Activated CD4-positive, alpha-beta memory T cell treated with anti-CD3 and anti-CD28 coated beads for 36 hours (primary cell): ENCODE measurements around the gene ACCS. TPM values are rescaled to one million over a fixed set of nuclear protein-coding genes. Genes with fewer than 3 reads are reported as not detected.

ENCODE experiments used
- CTCF ChIA-PET: fragments of 350-600 bp; sonication (Branson Sonifier 250); formaldehyde crosslinking; loops from one replicate; lab custom pipeline; 2021; ENCODE audit warnings: antibody characterized with exemption, inconsistent platforms; lab: Charles Lee
- POLR2A ChIA-PET: fragments of 350-600 bp; sonication (Branson Sonifier 250); formaldehyde crosslinking; loops from one replicate; lab custom pipeline; 2021; ENCODE audit warnings: antibody characterized with exemption; lab: Charles Lee
- DNase-seq: peaks from one replicate; pipeline ENCODE4 v3.0.0-alpha.2; 2020
- H3K27ac Mint-ChIP-seq: one replicate; pipeline ENCODE4 v1.8.0; 2021; ENCODE audit warnings: mixed read lengths
- H3K27me3 Mint-ChIP-seq: one replicate; pipeline ENCODE4 v1.8.0; 2021; ENCODE audit warnings: mixed read lengths
- H3K36me3 Mint-ChIP-seq: one replicate; pipeline ENCODE4 v1.8.0; 2021; ENCODE audit warnings: mixed read lengths
- H3K4me1 Mint-ChIP-seq: one replicate; pipeline ENCODE4 v1.8.0; 2021; ENCODE audit warnings: low read depth, mixed read lengths
- H3K4me3 Mint-ChIP-seq: one replicate; pipeline ENCODE4 v1.8.0; 2021; ENCODE audit warnings: mild to moderate bottlenecking, mixed read lengths
- H3K9me3 Mint-ChIP-seq: one replicate; pipeline ENCODE4 v1.8.0; 2021; ENCODE audit warnings: mixed read lengths
- intact Hi-C: fragments of 100-400 bp; cut with micrococcal nuclease; formaldehyde crosslinking; loops from one replicate; pipeline ENCODE4 v1.15.1; 2023
- total RNA-seq, 2 experiments: library from RNA; stranded (reverse); gene quantifications; one replicate each; pipeline ENCODE4 v1.2.3, GENCODE V29; 2021

The ACCS gene
- total RNA-seq, 2 experiments from 2014 or later: 13.7 to 17.5 TPM

DNA sequence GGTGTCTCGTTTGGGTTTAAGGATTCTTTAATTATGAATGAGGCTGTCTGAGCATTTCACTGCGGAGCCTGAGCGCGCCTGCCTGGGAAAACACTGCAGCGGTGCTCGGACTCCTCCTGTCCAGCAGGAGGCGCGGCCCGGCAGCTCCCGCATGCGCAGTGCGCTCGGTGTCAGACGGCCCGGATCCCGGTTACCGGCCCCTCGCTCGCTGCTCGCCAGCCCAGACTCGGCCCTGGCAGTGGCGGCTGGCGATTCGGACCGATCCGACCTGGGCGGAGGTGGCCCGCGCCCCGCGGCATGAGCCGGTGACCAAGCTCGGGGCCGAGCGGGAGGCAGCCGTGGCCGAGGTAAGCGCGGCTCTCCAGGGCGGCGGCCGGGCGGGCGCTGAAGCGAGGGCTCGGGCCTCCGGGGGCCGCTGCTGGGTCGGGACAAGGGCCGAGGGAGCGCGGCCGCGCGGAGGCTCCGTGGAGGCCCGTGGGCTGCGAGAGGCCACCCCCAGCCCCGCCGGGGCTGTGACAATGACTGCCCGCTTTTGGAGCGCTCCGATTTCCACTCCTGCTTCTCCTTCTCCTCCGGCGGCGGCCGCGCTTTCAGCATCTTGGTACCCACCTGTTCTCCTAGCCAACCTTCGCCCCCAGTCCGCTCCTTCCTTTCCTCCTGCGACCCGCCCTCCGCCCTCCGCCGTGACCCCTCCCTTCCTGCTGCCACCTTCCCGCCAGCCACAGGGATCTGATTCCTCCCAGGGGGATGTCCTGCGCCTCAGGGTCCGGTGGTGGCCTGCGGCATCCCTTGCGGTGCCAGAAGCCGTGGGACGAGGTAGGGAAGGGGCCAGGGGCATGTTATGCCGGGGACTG lies 29.7 kb downstream of the ACCS start, which contains the start of gene EXT2:
Gene EXT2 (plus strand): TSS at position 173 of the 854 bp plus-strand sequence. CDS start 12,035 bp downstream, outside the sequence.
- Mint-ChIP-seq H3K27me3 (no peaks in the 10 kb centered on the region), H3K4me3 (peak within 1 kb of the TSS; percentile 83), H3K36me3 (no peaks in the 10 kb centered on the region), H3K27ac (no peak within 1 kb of the TSS), H3K9me3 (no peaks in the 10 kb centered on the region), H3K4me1 (peaks cover 26% of the 10 kb centered on the region)
- CTCF ChIA-PET: interaction anchor here (0.6 to 5.4 kb wide), 25 partner anchors 9 to 464 kb away, joined by 3 to 101 read pairs (median 7); partner anchors contain the start of genes ACCS and C11orf96
- POLR2A ChIA-PET: interaction anchor here (0.7 to 2.4 kb wide), 2 partner anchors 9 to 29 kb away, joined by 3 to 9 read pairs; partner anchors contain the start of gene ACCS
- peak; percentile 90 for DNase-seq
- intact Hi-C loops: no loop called here

DNA sequence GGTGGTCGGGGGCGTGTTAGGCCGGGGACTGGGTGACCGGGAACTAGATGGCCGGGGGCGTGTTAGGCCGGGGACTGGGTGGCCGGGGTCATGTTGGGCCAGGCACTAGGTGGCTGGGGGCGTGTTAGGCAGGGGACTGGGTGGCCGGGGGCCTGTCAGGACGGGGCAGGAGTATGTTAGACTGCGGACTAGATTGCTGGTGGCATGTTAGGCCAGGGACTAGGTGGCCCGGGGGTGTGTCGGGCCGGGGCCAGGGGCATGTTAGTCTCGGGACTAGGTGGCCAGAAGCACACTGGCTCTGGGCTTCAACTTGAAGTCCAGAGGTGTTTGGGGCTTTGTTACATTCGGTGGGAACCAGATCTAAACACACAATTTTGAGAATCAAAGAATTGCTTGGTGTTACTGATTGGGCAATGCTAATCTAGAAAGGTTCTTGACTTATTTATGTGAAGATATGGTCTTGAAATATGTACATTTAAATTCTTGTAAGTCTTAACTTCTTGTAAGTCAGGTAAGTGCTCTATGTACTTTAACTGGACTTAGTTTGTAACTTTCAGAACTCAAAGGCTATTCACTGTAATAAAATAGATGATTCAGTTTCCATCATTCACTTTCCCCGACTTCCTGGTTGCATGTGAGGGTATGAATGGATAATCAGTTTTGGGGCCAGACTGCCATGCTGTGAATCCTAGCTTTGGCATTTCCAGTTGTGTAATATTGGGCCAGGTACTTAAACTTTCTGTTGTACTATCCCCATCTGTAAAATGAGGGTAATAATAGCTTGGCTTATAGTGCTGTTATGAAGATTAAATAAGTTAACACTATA lies 30.5 kb downstream of the ACCS start:
- CTCF ChIA-PET: interaction anchor here (0.9 to 1.0 kb wide), 2 partner anchors 9 to 13 kb away, joined by 3 read pairs; no protein-coding TSS in a partner anchor

DNA sequence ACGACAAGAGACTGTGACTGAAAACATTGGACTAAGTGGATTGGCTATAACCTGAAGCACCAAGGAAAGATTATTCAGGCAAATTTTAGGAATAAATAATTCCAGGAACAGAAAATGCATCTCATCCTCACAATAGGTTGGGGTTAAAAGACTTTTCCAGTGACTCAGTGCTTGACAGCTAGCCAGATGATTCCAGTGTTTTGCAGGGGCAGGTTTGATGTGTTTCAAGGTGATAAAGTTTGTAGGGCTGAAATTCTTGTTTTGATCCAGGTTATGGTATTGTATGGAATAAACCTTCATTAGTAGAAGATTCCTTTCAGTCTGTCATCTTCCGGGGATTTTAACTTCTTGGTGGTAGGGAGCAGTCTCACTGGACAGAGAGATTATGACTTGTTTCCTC lies 31.8 kb downstream of the ACCS start:
- Mint-ChIP-seq H3K27ac (no peak overlapping the region), H3K4me3 (no peak overlapping the region), H3K4me1 (peaks cover 33% of the 10 kb centered on the region), H3K27me3 (no peaks in the 10 kb centered on the region), H3K36me3 (no peaks in the 10 kb centered on the region), H3K9me3 (no peaks in the 10 kb centered on the region)
- POLR2A ChIA-PET: no interaction called here
- CTCF ChIA-PET: no interaction called here
- intact Hi-C loops: no loop called here
- DNase-seq: no peak

More for the DNA sequence above, 30.5 kb downstream of the ACCS start:
- Mint-ChIP-seq H3K36me3 (no peaks in the 10 kb centered on the region), H3K27me3 (no peaks in the 10 kb centered on the region), H3K9me3 (no peaks in the 10 kb centered on the region), H3K4me3 (peak overlapping the region; percentile 83), H3K4me1 (peaks cover 28% of the 10 kb centered on the region), H3K27ac (no peak overlapping the region)
- intact Hi-C loops: no loop called here
- POLR2A ChIA-PET: no interaction called here
- DNase-seq: no peak

DNA sequence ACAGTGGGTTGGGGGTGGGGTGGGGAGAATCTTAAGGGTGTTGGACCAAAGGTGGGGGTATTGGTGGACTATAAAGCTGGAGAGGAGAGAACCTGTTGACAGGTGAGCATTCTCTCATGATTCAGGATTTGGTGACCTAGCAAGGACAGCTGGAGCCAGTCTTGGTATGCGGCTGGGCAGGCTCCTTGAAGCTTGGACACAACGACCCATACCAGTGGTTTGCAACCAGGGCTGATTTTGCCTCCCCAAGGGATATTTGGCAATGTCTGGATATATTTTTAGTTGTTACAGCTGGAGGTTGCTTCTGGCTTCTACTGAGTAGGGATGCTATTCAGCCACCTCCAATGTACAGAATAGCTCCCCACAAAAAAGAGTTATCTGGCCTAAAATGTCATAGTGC lies 35.0 kb downstream of the ACCS start:
- intact Hi-C loops: no loop called here
- Mint-ChIP-seq H3K27ac (no peak overlapping the region), H3K9me3 (no peaks in the 10 kb centered on the region), H3K36me3 (peaks cover 1% of the 10 kb centered on the region), H3K27me3 (no peaks in the 10 kb centered on the region), H3K4me1 (peaks cover 30% of the 10 kb centered on the region), H3K4me3 (no peak overlapping the region)
- DNase-seq: no peak
- ChIA-PET POLR2A (no interaction called here), CTCF (interaction anchor here (0.6 to 1.5 kb wide), 4 partner anchors 10 to 437 kb away, joined by 3 read pairs; partner anchors contain the start of gene C11orf96)

DNA sequence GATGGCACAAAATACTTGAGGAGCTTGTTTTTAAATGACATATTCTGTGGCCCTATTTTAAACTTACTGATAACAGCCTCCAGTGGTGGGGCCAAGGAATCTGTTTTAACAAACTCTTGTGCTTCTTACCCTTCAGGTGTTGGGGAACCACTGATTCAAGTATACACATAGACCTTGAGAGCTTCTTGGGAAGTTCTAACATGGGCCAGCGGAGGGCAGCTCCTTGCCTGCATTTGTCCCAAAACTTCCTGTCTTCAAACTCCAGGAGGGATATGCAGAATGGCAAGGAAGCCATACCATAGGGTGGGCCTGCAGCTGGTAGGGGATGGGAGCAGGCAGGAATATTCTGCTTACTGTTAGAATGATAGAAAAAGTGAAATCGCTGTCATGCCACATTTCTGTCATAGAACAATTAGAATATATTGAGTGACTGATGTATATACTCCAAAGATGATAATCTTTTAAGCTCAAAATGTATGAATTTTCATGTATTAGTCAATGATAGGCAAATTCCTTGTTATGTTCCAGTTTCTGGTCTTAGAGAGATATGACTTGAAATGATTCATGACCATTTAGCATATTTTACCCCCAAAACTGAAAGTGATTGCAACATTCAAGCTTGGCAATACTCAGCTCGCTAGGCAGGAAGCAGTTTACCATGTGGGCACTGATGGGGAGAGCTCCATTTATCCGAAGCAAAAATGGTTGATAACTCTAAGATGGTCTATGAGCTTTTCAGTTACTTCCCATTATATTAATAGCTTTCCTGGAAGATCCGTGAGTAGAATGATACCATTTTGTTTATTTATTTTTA lies 38.6 kb downstream of the ACCS start:
- no peak overlapping the region for H3K4me3 Mint-ChIP-seq
- no peak for DNase-seq
- H3K4me1 Mint-ChIP-seq: peaks cover 15% of the 10 kb centered on the region
- H3K9me3 Mint-ChIP-seq: no peaks in the 10 kb centered on the region
- H3K36me3 Mint-ChIP-seq: peaks cover 10% of the 10 kb centered on the region
- no peaks in the 10 kb centered on the region for H3K27me3 Mint-ChIP-seq
- ChIA-PET POLR2A (interaction anchor here (1.3 to 2.0 kb wide), 2 partner anchors 10 to 88 kb away, joined by 4 to 9 read pairs; partner anchors contain the start of gene EXT2), CTCF (interaction anchor here (1.2 to 6.3 kb wide), 7 partner anchors 8 to 512 kb away, joined by 3 to 101 read pairs (median 4); partner anchors contain the start of gene EXT2)
- intact Hi-C loops: no loop called here
- peak overlapping the region; percentile 7 for H3K27ac Mint-ChIP-seq

DNA sequence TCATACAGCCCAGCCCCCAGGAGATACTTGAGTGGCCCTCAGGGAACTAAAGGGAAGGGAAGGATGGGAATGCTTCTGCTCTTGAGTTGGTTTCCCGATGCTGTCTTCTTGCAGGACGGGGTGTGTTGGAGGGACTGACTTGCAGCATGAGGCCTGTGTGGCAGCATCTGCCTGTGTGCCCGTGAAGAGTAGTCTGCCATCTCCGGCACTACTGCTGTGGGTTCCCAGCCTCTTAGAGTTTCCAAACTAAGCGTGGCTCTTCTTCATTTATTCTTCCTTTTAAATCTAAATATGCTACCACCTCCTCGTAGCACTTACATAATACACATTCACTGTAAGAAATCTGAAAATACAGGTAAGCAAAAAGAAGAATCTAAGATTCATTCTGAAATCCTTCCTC lies 42.2 kb downstream of the ACCS start:
- DNase-seq: no peak
- intact Hi-C loops: no loop called here
- peaks cover 14% of the 10 kb centered on the region for H3K4me1 Mint-ChIP-seq
- H3K9me3 Mint-ChIP-seq: no peaks in the 10 kb centered on the region
- H3K36me3 Mint-ChIP-seq: peaks cover 16% of the 10 kb centered on the region
- ChIA-PET POLR2A (no interaction called here), CTCF (interaction anchor here (2.6 kb wide), 1 partner anchor 13 kb away, joined by 11 read pairs; the partner anchor contains the start of gene EXT2)
- no peaks in the 10 kb centered on the region for H3K27me3 Mint-ChIP-seq
- H3K27ac Mint-ChIP-seq: no peak overlapping the region
- H3K4me3 Mint-ChIP-seq: no peak overlapping the region

DNA sequence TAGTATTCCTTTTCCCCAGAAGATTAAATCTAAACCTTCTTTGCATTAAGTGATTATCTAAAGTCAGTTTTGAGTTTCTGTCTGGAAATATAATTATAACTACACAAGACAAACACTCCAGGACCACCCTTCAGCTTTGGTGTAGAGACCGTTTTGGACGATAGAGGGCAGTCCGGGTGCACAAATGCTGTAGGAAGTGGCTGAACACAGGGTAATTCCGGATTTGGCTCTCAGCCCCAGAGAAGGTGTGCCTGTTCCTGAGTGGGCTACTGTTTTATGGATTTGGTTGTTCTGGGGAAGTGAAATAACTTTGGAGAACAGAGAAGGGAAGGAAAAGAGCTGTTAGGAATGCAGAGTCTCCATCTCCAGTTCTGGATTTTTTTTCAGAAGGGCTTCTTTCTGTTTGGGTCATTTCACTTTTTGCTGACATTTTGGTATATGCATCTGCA lies 44.2 kb downstream of the ACCS start:
- Mint-ChIP-seq H3K4me1 (peaks cover 8% of the 10 kb centered on the region), H3K36me3 (peaks cover 23% of the 10 kb centered on the region), H3K9me3 (no peaks in the 10 kb centered on the region), H3K4me3 (no peak overlapping the region), H3K27ac (no peak overlapping the region), H3K27me3 (no peaks in the 10 kb centered on the region)
- peak; percentile 70 for DNase-seq
- CTCF ChIA-PET: interaction anchor here (0.5 to 2.6 kb wide), 13 partner anchors 10 to 424 kb away, joined by 3 to 11 read pairs (median 3); partner anchors contain the start of gene EXT2
- POLR2A ChIA-PET: no interaction called here
- intact Hi-C loops: loop anchor here (5.0 kb wide), 2 partner anchors 43 to 427 kb away; partner anchors contain the start of gene ACCS

DNA sequence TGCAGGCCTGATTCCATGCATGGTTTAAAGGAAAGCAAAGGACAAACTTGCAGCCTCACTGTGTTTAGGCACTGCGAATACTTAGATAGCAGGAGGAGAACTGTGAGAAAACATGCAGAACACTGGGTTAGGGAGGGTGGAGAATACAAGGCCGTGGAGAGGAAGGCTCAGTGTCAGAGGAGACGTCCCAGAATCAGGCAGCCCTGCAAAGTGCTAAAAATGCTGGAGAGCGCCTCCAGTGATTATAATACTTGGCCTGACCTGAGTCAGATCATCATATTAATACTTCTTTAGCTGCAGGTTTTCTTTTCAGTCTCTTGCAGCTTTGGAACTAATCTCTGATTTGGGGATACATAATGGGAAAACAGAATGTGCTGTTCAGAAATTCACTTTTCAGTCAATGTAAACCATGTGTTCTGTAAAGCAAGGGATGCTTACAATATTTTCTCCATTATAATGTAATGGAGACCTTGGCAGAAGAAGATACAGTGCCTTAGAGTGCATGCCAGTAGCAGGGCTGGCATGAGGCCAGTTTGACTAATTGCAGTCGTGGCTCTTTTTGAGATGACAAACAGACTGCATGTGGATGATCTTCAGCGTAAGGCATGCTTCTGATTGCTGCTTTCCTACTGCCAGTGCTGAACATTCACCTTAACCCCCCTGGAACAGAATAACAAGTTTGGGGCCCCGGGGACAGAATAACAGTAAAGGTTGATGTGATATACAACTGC lies 46.2 kb downstream of the ACCS start:
- Mint-ChIP-seq H3K4me1 (peaks cover 8% of the 10 kb centered on the region), H3K36me3 (peaks cover 36% of the 10 kb centered on the region), H3K27me3 (no peaks in the 10 kb centered on the region), H3K27ac (no peak overlapping the region), H3K4me3 (no peak overlapping the region), H3K9me3 (no peaks in the 10 kb centered on the region)
- peak; percentile 32 for DNase-seq
- ChIA-PET CTCF (interaction anchor here (1.3 to 1.4 kb wide), 2 partner anchors 11 to 18 kb away, joined by 3 read pairs; no protein-coding TSS in a partner anchor), POLR2A (no interaction called here)
- intact Hi-C loops: loop anchor here (5.0 kb wide), 2 partner anchors 45 to 425 kb away; partner anchors contain the start of gene ACCS

DNA sequence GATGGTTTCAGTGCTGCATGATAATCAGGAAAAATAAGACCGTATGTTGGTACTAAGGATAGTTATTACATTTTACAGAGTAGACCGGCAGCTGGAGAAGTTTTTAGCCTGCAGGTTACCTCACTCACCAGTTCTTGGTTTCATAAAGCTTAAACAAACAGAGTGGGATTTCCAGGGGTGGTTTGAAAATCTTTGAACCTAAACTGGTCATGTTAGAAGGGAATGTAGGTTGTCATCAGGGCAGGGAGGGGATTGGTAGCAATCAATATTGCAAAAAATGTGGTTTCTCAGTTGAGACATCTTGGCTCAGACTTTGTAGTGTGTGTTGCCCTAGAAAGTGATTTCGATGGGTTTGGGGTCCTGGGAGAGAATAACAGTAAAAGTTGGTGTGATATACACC lies 46.9 kb downstream of the ACCS start:
- H3K4me3 Mint-ChIP-seq: no peak overlapping the region
- H3K9me3 Mint-ChIP-seq: no peaks in the 10 kb centered on the region
- H3K36me3 Mint-ChIP-seq: peaks cover 37% of the 10 kb centered on the region
- H3K27me3 Mint-ChIP-seq: no peaks in the 10 kb centered on the region
- DNase-seq: no peak
- intact Hi-C loops: loop anchor here (5.0 kb wide), 2 partner anchors 46 to 424 kb away; partner anchors contain the start of gene ACCS
- CTCF ChIA-PET: interaction anchor here (1.3 kb wide), 1 partner anchor 19 kb away, joined by 3 read pairs; no protein-coding TSS in a partner anchor
- H3K4me1 Mint-ChIP-seq: peaks cover 8% of the 10 kb centered on the region
- POLR2A ChIA-PET: no interaction called here
- H3K27ac Mint-ChIP-seq: no peak overlapping the region

DNA sequence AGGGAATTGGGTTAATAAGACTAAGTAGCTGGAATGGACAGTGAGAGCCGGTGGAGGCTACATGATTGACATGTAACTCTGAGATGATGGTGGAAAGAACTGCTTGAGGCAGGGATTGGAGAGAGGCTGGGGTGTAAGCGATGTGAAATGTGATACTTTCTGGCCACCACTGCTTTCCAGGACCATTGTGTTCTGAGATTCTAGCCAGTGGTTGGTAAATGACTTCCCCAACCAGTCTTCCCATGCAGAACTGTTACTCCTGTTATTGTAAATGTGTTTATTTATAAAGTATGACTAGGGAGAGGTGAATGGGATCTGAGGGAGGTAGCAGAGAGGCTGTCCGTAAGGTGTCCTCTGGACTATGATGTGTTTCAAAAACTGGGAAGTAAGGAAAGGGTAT lies 47.5 kb downstream of the ACCS start:
- no peak overlapping the region for H3K4me3 Mint-ChIP-seq
- intact Hi-C loops: loop anchor here (5.0 kb wide), 2 partner anchors 46 to 424 kb away; partner anchors contain the start of gene ACCS
- DNase-seq: no peak
- H3K27me3 Mint-ChIP-seq: no peaks in the 10 kb centered on the region
- H3K9me3 Mint-ChIP-seq: no peaks in the 10 kb centered on the region
- H3K27ac Mint-ChIP-seq: no peak overlapping the region
- ChIA-PET CTCF (no interaction called here), POLR2A (no interaction called here)
- H3K4me1 Mint-ChIP-seq: peaks cover 8% of the 10 kb centered on the region
- peaks cover 39% of the 10 kb centered on the region for H3K36me3 Mint-ChIP-seq
